Adrenal gland (tissue), 12 donors: ENCODE measurements around the gene CWC22. TPM values are rescaled to one million over a fixed set of nuclear protein-coding genes. Genes with fewer than 3 reads are reported as not detected.

Experiments
- DNase-seq, 7 donors: peaks; one replicate each; pipeline ENCODE4 v3.0.0-alpha.2; 2019 to 2020
- H3K27ac ChIP-seq, 5 donors: fragments of 200-600 bp; sonication (generic) in 4 of 5; 1 replicate in 3 of 5; 2 replicates in 2 of 5; pipeline versions ENCODE4 v1.5.1 to v1.8.0; 2016 to 2020; ENCODE audit warnings: mild to moderate bottlenecking in 1 of 5
- H3K27me3 ChIP-seq: fragments of 200-600 bp; 2 replicates; pipeline ENCODE4 v1.8.0; 2021
- H3K36me3 ChIP-seq, 2 donors: fragments of 200-600 bp; replicated peaks in 1 of 2; 1 replicate in 1 of 2; 2 replicates in 1 of 2; pipeline versions ENCODE4 v1.5.1 to v1.8.0; 2018 to 2022
- H3K4me1 ChIP-seq, 2 donors: fragments of 200-600 bp; replicated peaks in 1 of 2; 1 replicate in 1 of 2; 2 replicates in 1 of 2; pipeline versions ENCODE4 v1.5.1 to v1.8.0; 2018 to 2021
- H3K4me3 ChIP-seq, 4 donors: fragments of 200-600 bp; sonication (generic) in 3 of 4; one replicate each; pipeline ENCODE4 v1.5.1; 2016 to 2018
- H3K9me3 ChIP-seq, 3 donors: fragments of 200-600 bp; sonication (generic) in 1 of 3; replicated peaks in 1 of 3; 1 replicate in 2 of 3; 2 replicates in 1 of 3; pipeline versions ENCODE4 v1.5.1 to v1.8.0; 2016 to 2021
- CTCF ChIP-seq, 6 experiments: fragments of 450-650 bp in 4 of 6; fragments of 200-600 bp in 2 of 6; sonication (generic) in 1 of 6; IDR thresholded peaks; 1 replicate in 5 of 6; 2 replicates in 1 of 6; pipeline versions ENCODE4 v1.5.1 to v1.8.0; 2016 to 2021; ENCODE audit warnings: antibody characterized with exemption in 6 of 6, mild to moderate bottlenecking in 2 of 6, moderate library complexity in 1 of 6
- POLR2A ChIP-seq, 2 donors: fragments of 450-650 bp; IDR thresholded peaks; one replicate each; pipeline ENCODE4 v1.6.1; 2017; ENCODE audit warnings: antibody characterized with exemption in 2 of 2, mild to moderate bottlenecking in 2 of 2, moderate library complexity in 1 of 2
- WGBS, 4 donors: extraction: QIAGEN DNeasy Blood & Tissue Kit in 2 of 4; methylation state at CpG; one replicate each; pipeline versions ENCODE4 v1.1.5 to v1.1.7; 2013 to 2017; 5-methylcytosine and 5-hydroxymethylcytosine counted together
- intact Hi-C, 2 donors: fragments of 100-400 bp; cut with DNase I; formaldehyde crosslinking; loops; one replicate each; pipeline versions ENCODE4 v1.14.1 to v1.15.0; 2022 to 2023
- polyA plus RNA-seq, 3 donors: library from polyadenylated mRNA; stranded (reverse); fragments of 200-250 nt in 2 of 3; fragments of 350-450 nt in 1 of 3; fragmentation: Illumina TruSeq in 1 of 3; extraction: RNeasy Lipid Tissue Mini Kit (QIAGEN cat#74804) in 1 of 3; gene quantifications; one replicate each; pipeline ENCODE4 v1.2.3, GENCODE V29; 2013 to 2014
- total RNA-seq, 9 donors: library from RNA; depleted of rRNA in 4 of 9; stranded (reverse); fragments of >200 nt in 4 of 9; fragments of 120-200 nt in 1 of 9; fragmentation: NEBNext Ultra II Directional in 1 of 9; extraction: Animal tissue kit (Norgen Biotek cat#: 25700) in 1 of 9; gene quantifications; one replicate each; pipeline versions ENCODE4 v1.1.0 to v1.2.4, GENCODE V29; 2013 to 2023
- donor health status: healthy with polysubstance abuse.
- donor health status: Bipolar disorder and iron deficiency.
- donor health status: DM: yes; HTN: yes; CAD: no.
- donor health status: DM: no; HTN: no; CAD: no.
- donor health status: DM: no; HTN: no; CAD: no.
- donor health status: DM: yes; HTN: yes; CAD: no.

The CWC22 gene
- total and polyA plus RNA-seq, 12 donors, result 9.2 to 22.0 (median 14.9) TPM

- H3K9me3 ChIP-seq, result no peaks in the 10 kb centered on the region
- no peak overlapping the region for H3K4me3 ChIP-seq
- 90 to 93% (median 92%) methylated on average over 5 of the region's 5 CpGs for WGBS, 4 donors
- H3K4me1 ChIP-seq, result no peaks in the 10 kb centered on the region
- intact Hi-C loops, result no loop called here
- H3K36me3 ChIP-seq, result peaks cover 0 to 36% of the 10 kb centered on the region in 2 donors
- no peaks in the 10 kb centered on the region for H3K27me3 ChIP-seq
- TF ChIP-seq CTCF (IDR thresholded peaks at IDR 0.05), result no peak
- TF ChIP-seq POLR2A (IDR thresholded peaks at IDR 0.05), result no peak
- no peak overlapping the region for H3K27ac ChIP-seq
- DNase-seq, result no peak
These were observed 21.8 kb downstream of the CWC22 start for GRCh38 chr2:179985163-179985820.

- Histone ChIP-seq H3K27me3 (no peaks in the 10 kb centered on the region), H3K4me3 (no peak overlapping the region), H3K4me1 (no peaks in the 10 kb centered on the region), H3K27ac (no peak overlapping the region), H3K9me3 (no peaks in the 10 kb centered on the region), H3K36me3 (peaks cover 0 to 36% of the 10 kb centered on the region in 2 donors)
- intact Hi-C loops, result no loop called here
- DNase-seq, result no peak
- no peak for TF ChIP-seq POLR2A (IDR thresholded peaks at IDR 0.05)
- no peak for TF ChIP-seq CTCF (IDR thresholded peaks at IDR 0.05)
- WGBS, 4 donors, result 0 to 100% (median 68%) methylated on average over 1 of the region's 1 CpG
These were observed 23.7 kb downstream of the CWC22 start for GRCh38 chr2:179983250-179983932.

GRCh38 chr2:179981085-179981484, 26.0 kb downstream of the CWC22 start:
- Histone ChIP-seq H3K4me3 (no peak overlapping the region), H3K9me3 (no peaks in the 10 kb centered on the region), H3K36me3 (peaks cover 0 to 23% of the 10 kb centered on the region in 2 donors), H3K27me3 (no peaks in the 10 kb centered on the region), H3K4me1 (no peaks in the 10 kb centered on the region), H3K27ac (no peak overlapping the region)
- TF ChIP-seq POLR2A (IDR thresholded peaks at IDR 0.05) (no peak), CTCF (IDR thresholded peaks at IDR 0.05) (no peak)
- 86 to 99% (median 95%) methylated on average over 1 of the region's 1 CpG for WGBS, 4 donors
- intact Hi-C loops, result no loop called here
- no peak for DNase-seq

GRCh38 chr2:179974761-179975160, 32.3 kb downstream of the CWC22 start:
- no peaks in the 10 kb centered on the region for H3K4me1 ChIP-seq
- no peaks in the 10 kb centered on the region for H3K27me3 ChIP-seq
- intact Hi-C loops, result no loop called here
- no peak for DNase-seq
- 95 to 98% (median 97%) methylated on average over 5 of the region's 5 CpGs for WGBS, 4 donors
- no peak overlapping the region for H3K27ac ChIP-seq
- no peaks in the 10 kb centered on the region for H3K9me3 ChIP-seq
- peaks cover 0 to 19% of the 10 kb centered on the region in 2 donors for H3K36me3 ChIP-seq
- no peak for TF ChIP-seq CTCF (IDR thresholded peaks at IDR 0.05)
- TF ChIP-seq POLR2A (IDR thresholded peaks at IDR 0.05), result no peak
- H3K4me3 ChIP-seq, result no peak overlapping the region
